Kidney epithelial cell (primary cell): Measurements from ENCODE around the gene DHRS12. TPM values are rescaled to one million over a fixed set of nuclear protein-coding genes. Genes with fewer than 3 reads are reported as not detected.

Source experiments
- DNase-seq: peaks from one replicate; pipeline ENCODE4 v3.0.0-alpha.2; 2010; ENCODE audit warnings: low read depth
- H3K27me3 ChIP-seq: 2 replicates; pipeline ENCODE4 v1.6.0; 2011; ENCODE audit warnings: low read length; ENCODE audit not compliant: control insufficient read depth, insufficient read depth
- H3K36me3 ChIP-seq: 2 replicates; pipeline ENCODE4 v1.5.1; 2011; ENCODE audit warnings: low read length; ENCODE audit not compliant: control insufficient read depth, insufficient read depth
- H3K4me3 ChIP-seq: 2 replicates; pipeline ENCODE4 v1.5.1; 2011; ENCODE audit warnings: low read depth, mild to moderate bottlenecking, control low read depth, low read length
- total RNA-seq: library from RNA; depleted of rRNA; stranded (reverse); fragments of >200 nt; gene quantifications from 2 replicates; pipeline ENCODE4 v1.2.3, GENCODE V29; 2015
- TF ChIP-seq, protein P1 (sequence below): IDR thresholded peaks from 2 replicates; pipeline ENCODE4 v1.5.1; 2011; ENCODE audit warnings: mild to moderate bottlenecking, moderate library complexity, low read length, control low read depth, inconsistent platforms; ENCODE audit not compliant: insufficient read depth, poor library complexity, severe bottlenecking

The DHRS12 gene
- total RNA-seq, 1 donor from 2014 or later: 11.7 TPM

DNA sequence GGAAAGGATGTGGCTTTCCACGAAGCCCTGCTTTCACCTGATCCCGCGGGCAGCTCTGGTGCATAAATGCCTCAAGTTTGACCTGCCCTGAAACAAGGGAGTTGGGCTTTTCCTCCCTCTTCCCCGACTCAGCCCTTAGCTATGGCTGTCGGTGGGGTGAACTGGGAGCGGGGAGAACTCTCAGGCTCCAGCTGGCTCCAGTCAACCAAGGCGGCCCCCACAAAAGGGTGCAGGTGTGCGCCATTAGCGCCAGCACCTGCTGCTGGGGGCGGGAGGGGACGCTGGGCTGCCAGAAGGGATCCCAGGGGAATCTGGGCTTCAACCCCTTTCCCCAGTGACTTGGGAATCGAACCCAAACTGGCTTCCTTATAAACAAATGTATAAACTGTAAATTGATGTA lies 7.1 kb upstream of the DHRS12 start:
- TF ChIP-seq, protein P1, sequence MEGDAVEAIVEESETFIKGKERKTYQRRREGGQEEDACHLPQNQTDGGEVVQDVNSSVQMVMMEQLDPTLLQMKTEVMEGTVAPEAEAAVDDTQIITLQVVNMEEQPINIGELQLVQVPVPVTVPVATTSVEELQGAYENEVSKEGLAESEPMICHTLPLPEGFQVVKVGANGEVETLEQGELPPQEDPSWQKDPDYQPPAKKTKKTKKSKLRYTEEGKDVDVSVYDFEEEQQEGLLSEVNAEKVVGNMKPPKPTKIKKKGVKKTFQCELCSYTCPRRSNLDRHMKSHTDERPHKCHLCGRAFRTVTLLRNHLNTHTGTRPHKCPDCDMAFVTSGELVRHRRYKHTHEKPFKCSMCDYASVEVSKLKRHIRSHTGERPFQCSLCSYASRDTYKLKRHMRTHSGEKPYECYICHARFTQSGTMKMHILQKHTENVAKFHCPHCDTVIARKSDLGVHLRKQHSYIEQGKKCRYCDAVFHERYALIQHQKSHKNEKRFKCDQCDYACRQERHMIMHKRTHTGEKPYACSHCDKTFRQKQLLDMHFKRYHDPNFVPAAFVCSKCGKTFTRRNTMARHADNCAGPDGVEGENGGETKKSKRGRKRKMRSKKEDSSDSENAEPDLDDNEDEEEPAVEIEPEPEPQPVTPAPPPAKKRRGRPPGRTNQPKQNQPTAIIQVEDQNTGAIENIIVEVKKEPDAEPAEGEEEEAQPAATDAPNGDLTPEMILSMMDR: no peak
- H3K4me3 ChIP-seq: no peak overlapping the region
- peaks cover 8% of the 10 kb centered on the region for H3K27me3 ChIP-seq
- H3K36me3 ChIP-seq: no peaks in the 10 kb centered on the region
- no peak for DNase-seq

DNA sequence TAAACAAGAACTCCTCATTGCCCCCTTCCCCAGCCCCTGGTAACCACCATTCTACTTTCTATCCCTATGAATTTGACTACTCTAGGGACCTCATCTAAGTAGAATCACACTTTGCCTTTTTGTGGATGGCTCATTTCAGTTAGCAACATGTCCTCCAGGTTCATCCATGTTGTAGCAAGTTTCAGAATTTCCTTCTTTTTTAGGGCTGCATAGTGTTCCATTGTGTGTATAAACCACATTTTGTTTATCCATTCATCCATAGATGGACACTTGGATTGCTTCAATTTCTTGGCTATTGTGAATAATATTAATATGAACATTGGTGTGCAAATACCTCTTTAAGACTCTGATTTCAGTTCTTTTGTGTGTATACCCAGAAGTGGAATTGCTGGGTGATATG lies 4.8 kb upstream of the DHRS12 start:
- H3K4me3 ChIP-seq: no peak overlapping the region
- no peaks in the 10 kb centered on the region for H3K36me3 ChIP-seq
- no peak for DNase-seq
- H3K27me3 ChIP-seq: no peaks in the 10 kb centered on the region
- TF ChIP-seq, protein P1: no peak

DNA sequence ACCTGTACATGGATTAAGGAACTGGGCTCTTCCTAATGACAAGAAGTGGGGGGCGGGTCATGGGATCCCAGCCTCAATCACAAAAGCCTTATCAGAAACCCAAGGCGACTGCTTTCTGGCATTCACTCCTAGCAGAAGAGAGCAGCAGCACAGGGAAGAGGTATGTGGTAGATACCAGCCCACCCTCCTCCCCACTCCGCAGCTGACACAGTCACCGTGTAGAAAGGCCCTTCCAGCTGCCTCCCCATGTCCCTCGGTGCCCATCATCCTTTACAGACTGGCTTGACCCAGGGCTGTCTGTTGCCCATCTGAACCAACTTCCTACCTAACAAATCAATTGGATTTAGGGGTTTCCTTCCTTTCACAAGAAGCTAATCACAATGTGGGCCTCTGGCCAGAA lies 3.1 kb upstream of the DHRS12 start:
- Histone ChIP-seq H3K36me3 (no peaks in the 10 kb centered on the region), H3K4me3 (no peak overlapping the region), H3K27me3 (no peaks in the 10 kb centered on the region)
- DNase-seq: no peak
- TF ChIP-seq, protein P1: no peak

DNA sequence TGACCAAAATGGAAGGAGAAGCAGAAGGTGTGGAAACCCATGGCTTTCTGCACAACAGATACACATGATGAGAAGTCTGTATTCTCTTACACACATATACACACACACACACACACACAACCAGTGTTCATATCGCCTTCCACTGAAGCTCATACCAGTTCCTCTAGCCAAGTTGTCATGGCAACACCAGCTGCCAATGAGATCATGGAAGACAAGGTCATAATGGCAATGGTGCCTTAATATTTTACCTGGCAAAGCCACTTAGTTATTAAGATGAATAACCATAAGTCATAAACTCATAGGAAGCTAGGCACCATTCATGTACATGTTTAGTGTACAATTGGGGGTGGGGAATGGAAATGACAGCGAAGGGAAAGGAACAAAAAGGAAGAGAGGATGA lies 2.6 kb upstream of the DHRS12 start:
- H3K27me3 ChIP-seq: no peaks in the 10 kb centered on the region
- TF ChIP-seq, protein P1: no peak
- H3K4me3 ChIP-seq: no peak overlapping the region
- no peaks in the 10 kb centered on the region for H3K36me3 ChIP-seq
- DNase-seq: no peak

DNA sequence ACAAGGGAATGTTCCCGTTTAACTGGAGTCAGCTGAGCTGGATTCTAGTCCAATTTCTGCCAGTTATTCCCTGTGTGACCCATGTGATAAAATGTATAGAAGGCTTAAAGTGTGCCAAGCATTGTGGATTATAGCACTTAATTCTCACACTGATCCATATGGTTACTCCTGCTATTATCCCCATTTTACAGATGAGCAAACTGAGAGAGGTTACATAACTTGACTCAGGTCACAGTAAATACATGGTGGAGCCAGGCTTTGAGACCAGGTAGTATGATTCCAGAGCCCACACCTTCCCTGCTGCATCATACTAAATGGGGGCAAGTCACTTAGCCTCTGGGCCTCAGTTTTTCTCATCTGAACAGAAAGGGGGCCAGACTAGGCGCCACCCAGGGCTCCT lies 2.0 kb upstream of the DHRS12 start:
- no peaks in the 10 kb centered on the region for H3K27me3 ChIP-seq
- DNase-seq: no peak
- TF ChIP-seq, protein P1: no peak
- H3K4me3 ChIP-seq: no peak overlapping the region
- H3K36me3 ChIP-seq: no peaks in the 10 kb centered on the region

DNA sequence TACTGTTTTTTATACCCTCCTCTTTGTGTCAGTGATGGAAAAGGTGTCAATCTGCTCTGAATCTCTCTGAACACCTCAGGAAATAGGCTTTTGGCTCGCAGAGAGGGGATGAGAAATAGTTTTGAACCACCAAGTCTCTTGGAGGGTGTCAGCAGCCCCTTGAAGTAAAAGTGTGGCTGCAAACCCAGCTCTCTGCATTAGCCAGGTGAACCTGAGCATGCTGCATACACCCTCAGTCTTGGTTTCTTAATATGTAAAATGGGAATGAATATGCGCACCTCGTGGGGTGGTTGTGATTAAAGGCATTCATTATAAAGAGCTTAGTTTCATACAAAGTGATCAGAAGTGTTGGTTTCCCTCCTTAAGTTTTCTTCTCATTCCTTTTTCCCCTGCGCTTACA lies 1.4 kb upstream of the DHRS12 start:
- TF ChIP-seq, protein P1: no peak

More for the DNA sequence above, 1.4 kb upstream of the DHRS12 start:
- Histone ChIP-seq H3K36me3 (no peaks in the 10 kb centered on the region), H3K27me3 (no peaks in the 10 kb centered on the region), H3K4me3 (no peak overlapping the region)
- DNase-seq: no peak
